ENCODE results near the gene DNAH14.

DNA sequence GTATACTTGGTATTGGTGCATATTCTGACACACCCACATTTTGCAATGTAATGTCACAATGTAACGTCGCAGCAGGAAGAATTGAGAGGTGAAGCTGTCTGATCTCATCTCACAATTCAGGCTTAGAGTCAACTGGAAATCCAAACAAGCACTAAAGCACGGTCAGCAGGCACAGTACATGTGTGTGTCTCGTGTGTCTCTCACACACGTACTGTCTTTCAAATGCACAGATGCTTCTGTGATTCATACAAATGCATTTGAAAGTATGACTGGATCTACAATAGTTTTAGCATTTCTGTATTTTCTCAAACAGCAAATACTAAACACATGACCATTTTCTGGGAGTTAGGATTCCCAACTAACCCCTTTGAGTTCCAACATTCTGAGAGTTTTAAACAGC, 471.5 kb downstream of the DNAH14 start:
- TF ChIP-seq MYC (IDR thresholded peaks at IDR 0.05; ENCODE audit: low read depth, low read length): no peak
- no peak for TF ChIP-seq POLR2A (IDR thresholded peaks at IDR 0.05; ENCODE audit: low read depth, low read length)
- TF ChIP-seq, protein P1, sequence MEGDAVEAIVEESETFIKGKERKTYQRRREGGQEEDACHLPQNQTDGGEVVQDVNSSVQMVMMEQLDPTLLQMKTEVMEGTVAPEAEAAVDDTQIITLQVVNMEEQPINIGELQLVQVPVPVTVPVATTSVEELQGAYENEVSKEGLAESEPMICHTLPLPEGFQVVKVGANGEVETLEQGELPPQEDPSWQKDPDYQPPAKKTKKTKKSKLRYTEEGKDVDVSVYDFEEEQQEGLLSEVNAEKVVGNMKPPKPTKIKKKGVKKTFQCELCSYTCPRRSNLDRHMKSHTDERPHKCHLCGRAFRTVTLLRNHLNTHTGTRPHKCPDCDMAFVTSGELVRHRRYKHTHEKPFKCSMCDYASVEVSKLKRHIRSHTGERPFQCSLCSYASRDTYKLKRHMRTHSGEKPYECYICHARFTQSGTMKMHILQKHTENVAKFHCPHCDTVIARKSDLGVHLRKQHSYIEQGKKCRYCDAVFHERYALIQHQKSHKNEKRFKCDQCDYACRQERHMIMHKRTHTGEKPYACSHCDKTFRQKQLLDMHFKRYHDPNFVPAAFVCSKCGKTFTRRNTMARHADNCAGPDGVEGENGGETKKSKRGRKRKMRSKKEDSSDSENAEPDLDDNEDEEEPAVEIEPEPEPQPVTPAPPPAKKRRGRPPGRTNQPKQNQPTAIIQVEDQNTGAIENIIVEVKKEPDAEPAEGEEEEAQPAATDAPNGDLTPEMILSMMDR (IDR thresholded peaks at IDR 0.05; ENCODE audit: extremely low read depth in 1 of 2, insufficient read depth in 1 of 2, low read depth in 1 of 2, low read length in 2 of 2): no peak
- no peak for TF ChIP-seq EZH2 (IDR thresholded peaks at IDR 0.05; ENCODE audit: borderline replicate concordance, low read depth, low read length, severe bottlenecking)
- no peak for TF ChIP-seq POLR2AphosphoS5 (IDR thresholded peaks at IDR 0.05; ENCODE audit: insufficient read depth, low read depth, low read length)
- no peak for TF ChIP-seq JUN (IDR thresholded peaks at IDR 0.05; ENCODE audit: borderline replicate concordance, insufficient read depth, insufficient read length, low read depth)
- TF ChIP-seq, protein P2, sequence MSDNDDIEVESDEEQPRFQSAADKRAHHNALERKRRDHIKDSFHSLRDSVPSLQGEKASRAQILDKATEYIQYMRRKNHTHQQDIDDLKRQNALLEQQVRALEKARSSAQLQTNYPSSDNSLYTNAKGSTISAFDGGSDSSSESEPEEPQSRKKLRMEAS (IDR thresholded peaks at IDR 0.05; ENCODE audit: insufficient read depth, insufficient read length): no peak
- no peak for TF ChIP-seq GATA2 (IDR thresholded peaks at IDR 0.05; ENCODE audit: insufficient read depth, insufficient read length, low read depth, low read length)

Data from endothelial cell of umbilical vein (primary cell).